GM19395 (cell line): ENCODE results near the gene CLEC16A.

Experiments
- ATAC-seq: cut with Tn5 transposase; IDR thresholded peaks from one replicate; pipeline ENCODE4 v1.9.1; 2021; ENCODE audit warnings: mild to moderate bottlenecking, moderate library complexity; ENCODE audit not compliant: unreplicated experiment

Gene CLEC16A, protein sequence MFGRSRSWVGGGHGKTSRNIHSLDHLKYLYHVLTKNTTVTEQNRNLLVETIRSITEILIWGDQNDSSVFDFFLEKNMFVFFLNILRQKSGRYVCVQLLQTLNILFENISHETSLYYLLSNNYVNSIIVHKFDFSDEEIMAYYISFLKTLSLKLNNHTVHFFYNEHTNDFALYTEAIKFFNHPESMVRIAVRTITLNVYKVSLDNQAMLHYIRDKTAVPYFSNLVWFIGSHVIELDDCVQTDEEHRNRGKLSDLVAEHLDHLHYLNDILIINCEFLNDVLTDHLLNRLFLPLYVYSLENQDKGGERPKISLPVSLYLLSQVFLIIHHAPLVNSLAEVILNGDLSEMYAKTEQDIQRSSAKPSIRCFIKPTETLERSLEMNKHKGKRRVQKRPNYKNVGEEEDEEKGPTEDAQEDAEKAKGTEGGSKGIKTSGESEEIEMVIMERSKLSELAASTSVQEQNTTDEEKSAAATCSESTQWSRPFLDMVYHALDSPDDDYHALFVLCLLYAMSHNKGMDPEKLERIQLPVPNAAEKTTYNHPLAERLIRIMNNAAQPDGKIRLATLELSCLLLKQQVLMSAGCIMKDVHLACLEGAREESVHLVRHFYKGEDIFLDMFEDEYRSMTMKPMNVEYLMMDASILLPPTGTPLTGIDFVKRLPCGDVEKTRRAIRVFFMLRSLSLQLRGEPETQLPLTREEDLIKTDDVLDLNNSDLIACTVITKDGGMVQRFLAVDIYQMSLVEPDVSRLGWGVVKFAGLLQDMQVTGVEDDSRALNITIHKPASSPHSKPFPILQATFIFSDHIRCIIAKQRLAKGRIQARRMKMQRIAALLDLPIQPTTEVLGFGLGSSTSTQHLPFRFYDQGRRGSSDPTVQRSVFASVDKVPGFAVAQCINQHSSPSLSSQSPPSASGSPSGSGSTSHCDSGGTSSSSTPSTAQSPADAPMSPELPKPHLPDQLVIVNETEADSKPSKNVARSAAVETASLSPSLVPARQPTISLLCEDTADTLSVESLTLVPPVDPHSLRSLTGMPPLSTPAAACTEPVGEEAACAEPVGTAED

DNA sequence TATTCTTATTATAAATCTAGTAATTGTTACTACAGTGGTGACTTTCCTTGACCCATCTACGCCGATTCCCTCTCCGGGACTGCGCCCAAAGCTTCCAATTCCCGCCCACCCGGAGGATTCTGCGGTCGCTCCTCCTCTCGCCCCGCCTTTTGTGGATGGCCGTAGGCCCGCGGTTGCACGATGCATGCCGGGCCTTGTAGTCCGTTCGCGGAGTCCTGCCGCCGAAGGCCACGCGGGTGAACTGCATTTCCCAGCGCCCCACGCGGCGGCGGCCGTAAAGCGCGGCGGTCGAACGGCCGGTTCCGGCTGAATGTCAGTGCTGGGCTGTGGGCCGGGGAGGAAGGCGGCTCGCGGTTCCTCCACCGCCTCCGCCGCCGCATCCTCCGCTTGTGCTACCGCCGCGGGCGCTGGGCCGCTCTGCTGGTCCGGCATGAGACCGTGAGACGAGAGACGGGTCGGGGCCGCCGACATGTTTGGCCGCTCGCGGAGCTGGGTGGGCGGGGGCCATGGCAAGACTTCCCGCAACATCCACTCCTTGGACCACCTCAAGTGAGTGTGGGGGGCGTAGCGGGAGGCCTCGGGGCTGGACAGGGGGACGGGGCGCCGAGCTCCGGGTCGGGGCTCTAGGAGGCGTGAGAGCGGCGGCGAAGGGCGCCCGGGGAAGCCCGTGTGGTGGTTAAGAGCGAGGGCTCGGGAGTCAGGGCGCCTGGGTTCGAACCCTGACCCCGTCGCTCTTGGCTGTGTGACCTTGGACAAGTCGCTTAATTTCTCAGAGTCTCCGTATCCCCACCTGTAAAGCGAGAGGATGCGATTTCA, at the start of gene CLEC16A:
Gene CLEC16A, plus strand, starts transcription at position 316 of the 816 bp plus-strand sequence. Its CDS starts 154 bp downstream, at position 470.
- ATAC-seq: peak; percentile 64

DNA sequence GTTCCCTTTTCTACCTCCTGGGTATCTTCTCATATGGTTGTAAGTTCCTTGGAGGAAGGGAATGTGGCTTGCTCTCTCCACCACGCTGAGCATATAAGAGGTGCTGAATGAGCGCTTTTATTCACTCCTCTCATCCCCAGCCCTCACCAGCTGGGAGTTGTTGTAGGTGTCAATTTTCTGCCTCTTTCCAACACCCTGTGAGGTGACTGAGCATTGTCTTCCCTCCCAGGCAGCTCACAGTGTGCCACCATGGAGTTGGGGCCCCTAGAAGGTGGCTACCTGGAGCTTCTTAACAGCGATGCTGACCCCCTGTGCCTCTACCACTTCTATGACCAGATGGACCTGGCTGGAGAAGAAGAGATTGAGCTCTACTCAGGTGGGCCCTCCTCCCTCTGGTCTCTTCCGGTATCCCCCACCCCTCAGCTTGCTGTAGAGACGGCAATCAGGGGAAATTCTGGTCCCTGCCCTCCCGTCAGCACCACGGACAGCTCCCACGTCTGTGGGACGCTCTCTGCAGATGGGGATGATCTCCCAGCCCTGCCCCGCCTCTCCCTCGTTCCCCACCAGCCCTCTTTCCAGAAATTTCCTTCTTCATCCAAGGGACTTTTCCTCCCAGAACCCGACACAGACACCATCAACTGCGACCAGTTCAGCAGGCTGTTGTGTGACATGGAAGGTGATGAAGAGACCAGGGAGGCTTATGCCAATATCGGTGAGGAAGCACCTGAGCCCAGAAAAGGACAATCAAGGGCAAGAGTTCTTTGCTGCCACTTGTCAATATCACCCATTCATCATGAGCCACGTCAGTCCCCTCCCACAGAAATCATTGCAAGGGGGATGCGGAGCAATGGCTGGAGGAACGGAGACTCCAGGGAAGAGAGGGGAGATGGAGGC, 49.1 kb upstream of the CLEC16A start:
- no peak for ATAC-seq

DNA sequence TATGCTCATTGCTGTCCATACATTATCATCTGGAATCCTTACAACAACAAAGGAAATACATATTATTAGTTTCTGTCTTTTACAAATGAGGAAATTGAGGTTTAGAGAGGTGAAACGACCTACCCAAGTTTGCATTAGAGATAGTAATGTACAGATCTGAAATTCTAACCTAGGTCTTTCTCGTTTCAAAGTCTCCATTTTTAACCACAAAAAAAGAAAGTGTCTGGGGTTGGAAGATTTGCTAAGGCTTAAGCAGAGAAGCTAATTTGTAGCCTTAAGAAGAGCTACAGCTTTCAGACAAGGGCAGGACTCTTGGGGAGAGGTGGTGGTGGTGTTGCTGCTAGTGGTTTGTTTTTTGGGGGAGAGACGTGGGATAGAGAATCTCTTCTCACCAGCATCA, 48.2 kb upstream of the CLEC16A start:
- no peak for ATAC-seq

DNA sequence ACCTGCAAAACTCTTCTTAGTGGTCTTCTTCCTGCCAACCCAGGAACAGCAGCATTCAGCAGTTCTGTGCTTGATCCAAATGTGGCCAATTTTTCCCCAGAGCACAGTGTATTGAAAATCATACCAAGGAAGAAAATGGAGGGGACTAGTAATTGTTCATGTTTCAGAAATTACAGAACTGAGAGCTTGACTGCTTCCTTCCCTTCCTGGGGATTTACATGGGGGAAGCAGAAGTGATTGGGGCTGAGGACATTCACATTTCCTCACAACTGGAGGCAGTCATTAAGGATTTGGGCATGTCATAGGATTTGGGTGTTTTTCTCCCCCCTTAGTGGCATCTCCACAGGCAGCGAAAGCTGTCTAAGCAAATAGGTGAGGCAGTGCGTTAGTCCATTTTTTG, 47.6 kb upstream of the CLEC16A start:
- no peak for ATAC-seq

DNA sequence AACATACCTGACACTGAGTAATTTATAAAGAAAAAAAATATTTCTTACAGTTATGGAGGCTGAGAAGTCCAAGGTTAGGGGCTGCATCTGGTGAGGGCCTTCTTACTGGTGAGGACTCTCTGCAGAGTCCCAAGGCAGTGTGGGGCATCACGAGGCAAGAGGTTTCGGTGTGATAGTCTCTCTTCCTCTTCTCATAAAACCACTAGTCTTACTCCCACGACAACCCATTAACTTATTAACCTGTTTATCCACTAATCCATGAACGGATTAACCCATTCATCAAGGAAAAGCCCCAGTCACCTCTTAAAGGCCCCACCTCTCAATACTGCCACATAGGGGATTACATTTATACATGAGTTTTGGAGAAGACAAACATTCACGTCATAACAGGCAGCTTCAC, 47.2 kb upstream of the CLEC16A start:
- ATAC-seq: peak; percentile 67

DNA sequence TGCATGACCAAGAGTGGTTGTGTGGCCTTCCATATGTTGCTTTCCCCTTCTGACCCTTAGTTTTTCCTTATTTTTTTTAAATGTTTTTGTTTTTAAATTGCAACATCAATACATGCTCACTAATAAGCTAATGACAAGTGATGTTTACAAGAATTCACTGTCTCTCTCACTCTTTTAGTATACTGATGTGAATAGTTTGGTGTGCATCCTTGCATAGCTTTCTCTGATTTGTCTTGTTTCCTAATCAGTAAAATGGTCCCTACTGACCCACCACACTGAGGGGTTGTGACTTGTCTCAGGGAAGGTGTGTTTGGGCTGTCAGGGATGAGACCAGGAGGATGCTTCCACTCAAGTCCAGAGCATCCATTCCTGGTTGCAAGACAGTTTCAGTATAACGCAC, 41.4 kb upstream of the CLEC16A start:
- no peak for ATAC-seq

DNA sequence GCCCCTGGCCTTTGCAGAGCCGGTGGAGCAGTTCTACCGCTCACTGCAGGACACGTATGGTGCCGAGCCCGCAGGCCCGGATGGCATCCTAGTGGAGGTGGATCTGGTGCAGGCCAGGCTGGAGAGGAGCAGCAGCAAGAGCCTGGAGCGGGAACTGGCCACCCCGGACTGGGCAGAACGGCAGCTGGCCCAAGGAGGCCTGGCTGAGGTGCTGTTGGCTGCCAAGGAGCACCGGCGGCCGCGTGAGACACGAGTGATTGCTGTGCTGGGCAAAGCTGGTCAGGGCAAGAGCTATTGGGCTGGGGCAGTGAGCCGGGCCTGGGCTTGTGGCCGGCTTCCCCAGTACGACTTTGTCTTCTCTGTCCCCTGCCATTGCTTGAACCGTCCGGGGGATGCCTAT, 37.9 kb upstream of the CLEC16A start:
- no peak for ATAC-seq

DNA sequence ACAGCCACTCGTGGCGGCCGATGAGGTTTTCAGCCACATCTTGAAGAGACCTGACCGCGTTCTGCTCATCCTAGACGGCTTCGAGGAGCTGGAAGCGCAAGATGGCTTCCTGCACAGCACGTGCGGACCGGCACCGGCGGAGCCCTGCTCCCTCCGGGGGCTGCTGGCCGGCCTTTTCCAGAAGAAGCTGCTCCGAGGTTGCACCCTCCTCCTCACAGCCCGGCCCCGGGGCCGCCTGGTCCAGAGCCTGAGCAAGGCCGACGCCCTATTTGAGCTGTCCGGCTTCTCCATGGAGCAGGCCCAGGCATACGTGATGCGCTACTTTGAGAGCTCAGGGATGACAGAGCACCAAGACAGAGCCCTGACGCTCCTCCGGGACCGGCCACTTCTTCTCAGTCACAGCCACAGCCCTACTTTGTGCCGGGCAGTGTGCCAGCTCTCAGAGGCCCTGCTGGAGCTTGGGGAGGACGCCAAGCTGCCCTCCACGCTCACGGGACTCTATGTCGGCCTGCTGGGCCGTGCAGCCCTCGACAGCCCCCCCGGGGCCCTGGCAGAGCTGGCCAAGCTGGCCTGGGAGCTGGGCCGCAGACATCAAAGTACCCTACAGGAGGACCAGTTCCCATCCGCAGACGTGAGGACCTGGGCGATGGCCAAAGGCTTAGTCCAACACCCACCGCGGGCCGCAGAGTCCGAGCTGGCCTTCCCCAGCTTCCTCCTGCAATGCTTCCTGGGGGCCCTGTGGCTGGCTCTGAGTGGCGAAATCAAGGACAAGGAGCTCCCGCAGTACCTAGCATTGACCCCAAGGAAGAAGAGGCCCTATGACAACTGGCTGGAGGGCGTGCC, 37.2 kb upstream of the CLEC16A start:
- ATAC-seq: no peak

DNA sequence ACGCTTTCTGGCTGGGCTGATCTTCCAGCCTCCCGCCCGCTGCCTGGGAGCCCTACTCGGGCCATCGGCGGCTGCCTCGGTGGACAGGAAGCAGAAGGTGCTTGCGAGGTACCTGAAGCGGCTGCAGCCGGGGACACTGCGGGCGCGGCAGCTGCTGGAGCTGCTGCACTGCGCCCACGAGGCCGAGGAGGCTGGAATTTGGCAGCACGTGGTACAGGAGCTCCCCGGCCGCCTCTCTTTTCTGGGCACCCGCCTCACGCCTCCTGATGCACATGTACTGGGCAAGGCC, 36.7 kb upstream of the CLEC16A start:
- no peak for ATAC-seq

DNA sequence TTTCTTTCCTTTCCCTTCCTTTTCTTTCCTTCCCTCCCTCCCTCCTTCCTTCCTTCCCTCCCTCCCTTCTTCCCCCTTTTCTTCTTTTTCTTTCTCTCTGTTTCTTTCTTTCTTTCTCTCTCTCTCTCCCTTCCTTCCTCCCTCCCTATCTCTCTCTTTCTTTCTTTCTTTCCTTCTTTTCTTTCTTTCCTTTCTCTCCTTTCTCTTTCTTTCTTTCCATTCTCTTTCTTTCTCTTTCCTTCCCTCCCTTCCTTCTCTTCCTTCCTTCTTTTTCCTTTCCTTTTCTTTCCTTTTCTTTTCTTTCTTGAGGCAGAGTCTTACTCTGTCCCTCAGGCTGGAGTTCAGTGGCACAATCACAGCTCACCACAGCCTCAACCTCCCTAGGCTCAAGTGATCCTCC, 33.1 kb upstream of the CLEC16A start:
- ATAC-seq: no peak

- ATAC-seq: no peak
Observed at GRCh38 chr16:10916534-10916933, 27.8 kb upstream of the CLEC16A start.

DNA sequence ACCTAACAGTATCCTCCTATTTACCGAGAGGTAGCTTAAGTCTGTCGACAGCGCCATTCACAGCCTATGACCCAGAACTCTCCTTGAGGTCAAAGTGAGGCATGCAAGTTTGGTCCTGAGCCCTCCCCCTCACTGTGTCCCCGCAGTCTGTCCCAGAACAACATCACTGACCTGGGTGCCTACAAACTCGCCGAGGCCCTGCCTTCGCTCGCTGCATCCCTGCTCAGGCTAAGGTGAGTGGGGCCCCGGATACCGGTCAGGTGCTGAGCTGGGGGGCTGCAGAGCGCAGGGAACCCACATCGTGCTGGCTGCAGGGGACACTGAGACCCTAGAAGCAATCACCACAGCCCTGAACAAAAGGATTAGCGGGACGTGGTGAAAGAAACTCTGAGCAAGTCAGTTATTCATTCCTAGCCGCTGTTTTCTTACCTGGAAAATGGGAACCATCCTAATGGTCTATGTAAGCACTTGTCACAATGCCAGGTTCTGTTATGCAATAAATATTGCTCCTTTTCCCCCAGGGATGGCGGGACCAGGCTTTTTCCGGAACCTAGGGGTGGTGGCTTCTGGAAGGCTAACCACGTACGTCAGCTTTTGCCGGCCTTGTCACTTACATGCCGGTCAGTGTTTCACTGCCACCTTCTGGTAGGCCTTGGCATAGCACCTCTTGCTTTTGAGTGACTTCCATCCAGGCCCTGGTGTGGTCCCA, 25.9 kb upstream of the CLEC16A start:
- ATAC-seq: peak; percentile 63

- ATAC-seq: no peak
Observed at GRCh38 chr16:10919003-10919351, 25.4 kb upstream of the CLEC16A start.

- no peak for ATAC-seq
Observed at GRCh38 chr16:10920726-10921427, 23.5 kb upstream of the CLEC16A start.

- ATAC-seq: no peak
Observed at GRCh38 chr16:10921536-10922327, 22.6 kb upstream of the CLEC16A start.

DNA sequence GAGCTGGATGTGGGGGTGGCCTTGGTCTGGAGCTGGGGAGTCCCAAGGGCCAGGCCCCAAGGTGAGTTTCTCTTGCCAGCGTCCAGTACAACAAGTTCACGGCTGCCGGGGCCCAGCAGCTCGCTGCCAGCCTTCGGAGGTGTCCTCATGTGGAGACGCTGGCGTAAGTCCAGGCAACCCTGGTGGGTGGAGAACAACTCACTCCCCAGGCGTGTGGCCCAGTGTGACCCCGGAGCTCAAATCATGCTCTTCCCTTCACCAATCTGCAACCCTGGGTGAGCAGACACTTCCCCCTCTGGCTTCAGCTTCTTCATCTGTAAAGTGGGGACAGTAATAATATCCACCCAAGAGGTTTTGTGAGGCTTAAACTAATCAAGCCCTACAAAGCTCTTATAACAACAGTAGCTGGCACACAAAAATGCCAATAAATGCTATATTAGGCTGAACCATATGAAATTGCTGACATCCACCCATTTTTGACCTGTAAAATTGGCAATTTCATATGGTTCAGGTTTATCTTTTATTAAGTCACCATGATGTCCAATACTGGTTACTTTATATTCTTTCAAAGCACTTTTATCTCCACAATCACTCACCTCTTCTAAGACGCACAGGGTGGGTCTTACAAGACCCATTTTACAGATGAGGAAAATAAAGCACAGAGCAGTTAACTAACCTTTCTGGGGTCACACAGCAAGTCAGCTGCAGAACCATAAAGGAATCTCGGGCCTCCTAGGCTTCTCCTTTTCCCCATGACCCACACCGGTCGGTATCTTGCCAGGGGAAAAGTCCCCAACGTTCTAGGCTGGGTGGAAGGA, 21.8 kb upstream of the CLEC16A start:
- no peak for ATAC-seq
